Measurements from ENCODE around the gene TAX1BP3.
A peak's percentile ranks its signal among the peaks of the same experiment; 100 is the strongest.
"Not testable (repeated sequence)": the region's sequence is repeated elsewhere in the genome, so short reads cannot be mapped to it uniquely, and the experiment has no call there.

TAX1BP3 gene, protein sequence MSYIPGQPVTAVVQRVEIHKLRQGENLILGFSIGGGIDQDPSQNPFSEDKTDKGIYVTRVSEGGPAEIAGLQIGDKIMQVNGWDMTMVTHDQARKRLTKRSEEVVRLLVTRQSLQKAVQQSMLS

DNA sequence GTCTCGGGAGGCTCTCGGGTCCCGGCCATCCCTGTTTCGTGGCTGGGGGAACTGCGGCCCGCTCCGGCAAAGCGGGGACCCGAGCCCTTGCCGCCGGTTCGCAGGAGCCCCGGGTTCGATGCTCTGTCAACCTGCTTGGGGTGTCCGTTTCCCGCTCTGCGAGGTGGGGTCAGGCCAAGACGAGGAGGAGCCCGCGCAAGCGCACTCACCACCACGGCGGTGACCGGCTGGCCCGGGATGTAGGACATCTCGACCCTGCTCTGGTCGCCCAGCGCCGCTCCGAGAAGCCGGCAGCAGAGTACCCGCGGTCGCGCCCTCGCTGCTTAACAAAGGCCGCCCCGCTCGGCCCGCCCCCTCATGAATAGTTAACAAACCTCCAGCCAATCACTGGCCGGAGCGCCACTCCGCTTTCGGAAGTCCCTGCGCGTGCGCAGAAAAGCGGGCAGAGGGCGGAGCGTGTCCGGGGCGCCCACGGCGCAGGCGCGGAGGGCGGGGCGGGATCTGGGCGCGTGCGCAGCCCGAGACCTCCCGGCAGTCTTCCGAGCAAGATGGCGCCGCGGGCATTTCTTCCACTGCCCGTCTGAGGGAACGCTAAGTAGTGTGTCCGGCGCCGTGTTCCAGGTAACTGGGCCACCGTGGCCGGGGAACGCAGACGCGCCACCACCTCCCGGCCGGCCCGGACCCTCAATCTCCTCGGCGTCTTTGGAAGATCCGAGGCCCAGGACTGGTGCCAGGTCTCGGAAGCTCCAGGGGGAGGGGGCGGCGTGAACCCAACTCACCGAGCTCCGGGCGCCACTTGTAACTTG, at the start of gene TAX1BP3, which contains the start of gene EMC6:
TAX1BP3 (minus strand) TSS at position 300 of the 806 bp plus-strand sequence; CDS start at position 248, 52 bp downstream.
EMC6 (plus strand) TSS at position 534 of the 806 bp plus-strand sequence. CDS start 335 bp downstream, outside the sequence.
- FAIRE-seq, result peak; percentile 96

DNA sequence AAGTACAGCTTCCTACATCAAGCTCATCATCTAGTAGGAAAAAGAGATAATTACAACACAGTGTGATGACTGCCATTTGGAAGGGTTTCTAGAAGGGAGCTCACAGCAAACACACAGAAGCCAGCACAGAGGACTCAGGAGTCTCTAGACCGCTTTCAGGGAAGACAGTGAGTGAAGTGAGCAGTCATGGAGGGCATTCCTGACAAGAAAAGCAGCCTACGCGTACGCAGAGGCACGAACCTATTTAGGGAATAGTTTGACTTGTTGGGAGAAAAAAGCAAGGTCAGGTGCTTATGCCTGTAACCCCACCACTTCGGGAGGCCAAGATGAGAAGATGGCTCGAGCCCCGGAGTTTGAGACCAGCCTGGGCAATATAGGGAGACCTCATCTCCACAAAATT, 46.9 kb upstream of the TAX1BP3 start:
- FAIRE-seq, result no peak

DNA sequence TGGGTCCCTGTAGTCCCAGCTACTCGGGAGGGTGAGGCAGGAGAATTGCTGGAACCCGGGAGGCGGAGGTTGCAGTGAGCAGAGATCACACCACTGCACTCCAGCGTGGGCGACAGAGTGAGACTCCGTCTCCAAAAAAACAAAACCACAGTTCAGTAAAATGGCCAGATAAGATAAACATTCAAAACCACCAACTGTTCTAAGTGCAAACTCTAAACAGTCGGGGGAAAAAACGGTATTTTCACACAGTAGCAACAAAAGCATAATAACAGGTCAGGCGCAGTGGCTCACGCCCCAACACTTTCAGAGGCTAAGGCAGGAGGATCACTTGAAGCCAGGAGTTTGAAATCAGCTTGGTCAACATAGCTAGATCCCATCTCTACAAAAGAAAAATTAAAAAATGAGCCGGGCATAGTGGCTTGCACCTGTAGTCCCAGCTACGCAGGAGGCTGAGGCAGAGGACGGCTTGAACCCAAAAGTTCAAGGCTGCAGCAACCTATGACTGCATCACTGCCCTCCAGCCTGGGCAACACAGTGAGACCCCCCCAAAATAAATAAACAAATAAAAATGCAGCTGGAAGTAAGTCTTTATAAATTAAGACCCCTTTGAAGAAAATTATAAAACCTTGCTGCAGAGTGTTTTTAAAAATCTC, 44.6 kb upstream of the TAX1BP3 start:
- no peak for FAIRE-seq

GRCh38 chr17:3710951-3711383, 42.6 kb upstream of the TAX1BP3 start:
- FAIRE-seq, result no peak

DNA sequence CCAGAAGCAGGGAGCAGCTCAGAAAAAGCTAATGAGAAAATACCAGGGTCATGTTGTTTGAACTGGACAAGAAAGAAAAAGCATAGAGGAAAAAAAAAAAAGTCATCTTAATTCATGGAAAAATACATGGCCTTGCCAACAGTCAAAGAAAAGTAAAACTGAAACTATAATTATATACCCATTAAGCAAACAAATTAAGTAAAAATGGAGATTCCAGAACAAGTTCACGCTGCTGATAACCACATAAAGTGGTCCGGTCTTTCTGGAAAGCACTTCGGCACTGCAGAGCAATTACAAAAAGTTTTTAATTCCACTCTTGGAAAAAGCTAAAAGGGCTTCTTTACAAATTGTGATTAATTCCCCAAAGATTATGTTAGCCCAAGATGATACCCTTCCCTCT, 40.0 kb upstream of the TAX1BP3 start:
- FAIRE-seq, result no peak

DNA sequence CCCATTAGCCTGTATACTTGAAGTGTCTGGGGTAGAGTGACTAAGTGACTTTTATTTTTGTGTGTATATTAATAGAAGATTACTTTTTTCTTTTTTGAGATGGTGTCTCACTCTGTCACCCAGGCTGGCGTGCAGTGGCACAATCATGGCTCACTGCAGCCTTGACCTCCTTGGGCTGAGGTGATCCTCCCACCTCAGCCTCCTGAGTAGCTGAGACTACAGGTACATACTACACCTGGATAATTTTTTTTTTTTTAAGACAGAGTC, 37.3 kb upstream of the TAX1BP3 start:
- FAIRE-seq, result not testable (repeated sequence)

- no peak for FAIRE-seq
Observed at GRCh38 chr17:3704931-3705717, 36.7 kb upstream of the TAX1BP3 start.

DNA sequence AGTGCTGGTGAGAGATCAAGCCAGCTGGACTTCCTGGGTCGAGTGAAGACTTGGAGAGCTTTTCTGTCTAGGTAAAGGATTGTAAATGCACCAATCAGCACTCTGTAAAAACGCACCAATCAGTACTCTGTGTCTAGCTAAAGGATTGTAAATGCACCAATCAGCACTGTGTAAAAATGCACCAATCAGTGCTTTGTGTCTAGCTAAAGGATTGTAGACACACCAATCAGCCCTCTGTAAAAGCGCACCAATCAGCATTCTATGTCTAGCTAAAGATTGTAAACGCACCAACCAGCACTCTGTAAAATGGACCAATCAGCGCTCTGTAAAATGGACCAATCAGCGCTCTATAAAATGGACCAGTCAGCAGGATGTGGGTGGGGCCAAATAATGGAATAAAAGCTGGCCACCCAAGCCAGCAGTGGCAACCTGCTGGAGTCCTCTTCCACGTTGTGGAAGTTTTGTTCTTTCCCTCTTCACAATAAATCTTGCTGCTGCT, 33.7 kb upstream of the TAX1BP3 start:
- FAIRE-seq, result not testable (repeated sequence)

- no peak for FAIRE-seq
Observed at GRCh38 chr17:3699951-3700350, 31.6 kb upstream of the TAX1BP3 start.

DNA sequence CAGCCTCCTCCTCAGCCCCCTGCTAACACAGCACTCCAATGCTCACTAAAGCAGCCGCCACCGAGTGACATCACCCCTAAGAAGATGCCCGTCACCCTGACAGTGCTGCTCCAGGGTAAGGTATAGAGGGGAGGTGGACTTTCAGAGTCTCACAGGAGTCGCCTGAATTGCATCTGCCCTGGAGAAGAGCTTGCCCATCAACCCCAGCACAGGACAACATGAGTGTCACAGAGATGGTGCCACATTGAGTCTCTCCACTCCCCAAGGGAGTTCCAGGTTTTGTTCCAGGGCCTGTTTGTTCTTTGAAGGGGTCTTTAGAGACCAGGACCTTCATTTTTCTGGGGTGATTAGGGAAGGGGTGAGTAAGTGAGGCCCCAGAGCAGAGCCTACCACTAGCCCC, 29.8 kb upstream of the TAX1BP3 start:
- no peak for FAIRE-seq

- no peak for FAIRE-seq
Observed at GRCh38 chr17:3697103-3697476, 28.7 kb upstream of the TAX1BP3 start.

DNA sequence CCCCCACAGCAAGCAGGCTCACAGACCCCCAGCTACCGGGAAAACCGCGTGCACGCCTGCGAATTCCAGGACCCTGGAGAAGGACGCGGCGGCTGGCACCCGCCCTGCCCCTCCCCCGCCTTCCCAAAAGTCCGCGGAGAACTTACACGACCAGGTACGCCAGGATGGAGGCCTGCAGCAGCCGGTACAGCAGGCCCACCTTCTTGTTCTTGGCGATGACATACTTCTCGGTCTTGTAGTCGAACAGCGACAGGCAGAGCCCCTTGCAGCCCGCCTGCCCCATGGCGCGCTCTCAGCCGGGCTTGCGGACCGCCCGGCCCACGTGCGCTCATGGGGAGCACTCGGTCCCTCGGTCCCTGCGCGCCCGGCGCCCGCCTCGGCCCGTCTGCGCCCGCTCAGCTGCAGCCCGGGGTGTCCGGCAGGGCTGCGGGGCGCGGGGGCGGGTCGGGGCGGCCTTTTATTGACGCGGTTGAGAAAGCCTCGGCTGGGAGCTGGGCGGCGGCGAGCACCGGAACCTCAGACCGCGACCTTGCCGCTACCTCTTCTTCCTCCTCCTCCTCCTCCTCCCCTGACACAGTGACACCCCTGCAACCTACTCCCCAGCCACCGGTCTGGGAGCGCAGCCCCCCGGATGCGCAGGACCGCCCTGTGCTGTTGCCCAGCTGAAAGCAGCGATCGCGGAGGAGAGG, 27.5 kb upstream of the TAX1BP3 start, which contains the start of gene P2RX5:
P2RX5 (minus strand) TSS at position 433 of the 689 bp plus-strand sequence; CDS start at position 283, 150 bp downstream.
- no peak for FAIRE-seq

DNA sequence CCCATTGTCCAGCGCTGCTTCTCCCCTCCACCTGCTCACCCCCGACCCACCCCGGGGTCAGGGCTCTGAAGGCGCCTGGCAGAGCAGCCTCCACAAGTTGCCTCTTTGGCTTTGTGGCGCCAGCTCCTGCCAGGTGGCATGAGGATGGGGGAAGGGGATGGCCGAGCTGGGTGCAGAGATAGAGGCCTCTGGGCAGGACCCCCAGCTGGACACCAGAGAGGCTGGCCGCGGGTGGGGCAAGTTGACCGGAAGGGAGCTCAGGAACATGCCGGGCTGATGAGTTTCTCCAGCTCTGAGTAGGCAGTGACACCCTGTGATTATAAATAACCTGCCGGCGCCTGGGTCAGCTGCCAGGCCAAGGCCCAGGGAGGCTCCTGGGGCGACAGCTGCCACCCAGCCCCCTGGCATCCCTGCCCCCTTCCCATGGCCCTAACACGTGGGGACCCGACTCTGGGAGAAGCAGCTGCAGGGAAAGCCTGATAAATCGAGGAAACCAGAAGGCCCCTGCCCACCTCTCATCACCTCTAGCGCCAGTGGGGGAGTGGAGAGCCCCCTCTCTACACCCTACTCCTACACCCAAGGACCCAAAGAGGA, 26.8 kb upstream of the TAX1BP3 start:
- FAIRE-seq, result no peak

GRCh38 chr17:3693829-3694231, 25.5 kb upstream of the TAX1BP3 start:
- FAIRE-seq, result no peak

DNA sequence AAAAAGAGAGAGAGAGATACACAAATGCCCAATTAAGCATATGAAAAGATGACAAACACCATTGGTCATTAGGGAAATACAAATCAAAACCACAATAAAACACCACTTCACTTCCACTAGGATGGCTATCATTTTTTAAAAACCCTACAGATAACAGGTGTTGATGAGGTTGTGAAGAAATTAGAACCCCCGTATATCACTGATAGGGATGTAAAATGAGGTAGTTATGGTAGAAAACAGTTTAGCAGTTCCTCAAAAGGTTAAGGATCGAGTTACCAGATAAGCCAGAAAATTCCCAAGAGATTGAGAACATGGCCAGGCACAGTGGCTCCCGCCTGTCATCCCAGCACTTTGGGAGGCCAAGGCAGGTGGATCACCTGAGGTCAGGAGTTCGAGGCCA, 24.8 kb upstream of the TAX1BP3 start:
- no peak for FAIRE-seq

- FAIRE-seq, result no peak
Observed at GRCh38 chr17:3692346-3692745, 24.0 kb upstream of the TAX1BP3 start.

DNA sequence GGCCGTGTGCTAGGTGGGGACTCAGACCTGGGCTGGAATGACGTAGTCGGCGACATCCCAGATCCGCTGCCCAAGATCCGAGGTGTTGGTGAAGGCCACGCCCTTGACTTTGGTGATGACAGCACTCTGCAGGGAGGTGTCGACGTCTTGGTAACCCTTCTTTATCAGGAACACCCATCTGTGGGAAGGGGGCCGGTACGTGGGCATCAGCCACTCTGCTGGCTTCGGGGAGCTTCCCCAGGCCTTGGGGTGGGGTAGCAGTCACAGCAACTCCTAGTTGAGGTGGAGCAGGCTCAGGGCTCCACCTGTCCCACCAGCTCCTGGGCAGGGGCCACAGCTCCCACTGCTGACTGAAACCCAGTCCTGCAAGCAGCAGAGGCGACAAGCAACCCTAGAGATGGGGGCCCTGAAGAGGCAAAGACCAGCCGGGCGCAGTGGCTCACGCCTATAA, 23.3 kb upstream of the TAX1BP3 start:
- FAIRE-seq, result no peak

DNA sequence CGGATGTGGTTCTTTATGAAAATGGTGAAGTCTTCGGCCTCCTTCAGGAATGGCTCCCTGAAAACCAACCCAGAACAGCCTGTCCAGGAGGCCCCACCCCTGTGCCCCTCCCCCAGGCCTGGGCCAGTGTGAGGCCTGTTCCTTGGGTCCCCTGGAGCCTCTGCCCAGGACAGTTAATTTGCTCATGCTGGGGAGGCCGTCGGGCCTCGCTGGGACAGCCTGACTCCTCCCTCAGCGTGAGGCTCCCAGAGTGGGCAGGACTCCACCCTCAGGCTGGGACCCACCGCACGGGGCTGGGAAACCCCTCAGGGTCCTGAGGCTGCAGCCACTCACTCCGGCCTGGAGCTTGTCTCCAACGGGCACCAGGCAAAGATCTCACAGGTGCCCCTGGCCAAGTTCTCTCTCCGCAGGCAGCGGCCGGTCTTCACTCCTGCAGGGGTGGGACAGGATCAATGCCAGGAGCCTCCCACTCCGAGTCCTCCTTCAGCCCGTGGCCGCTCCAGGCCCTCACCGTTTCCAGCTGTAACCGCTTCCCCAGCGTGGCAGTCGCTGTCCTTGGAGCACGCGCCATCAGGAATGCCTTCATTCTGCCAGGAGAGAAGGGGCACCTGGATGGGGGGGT, 21.8 kb upstream of the TAX1BP3 start:
- no peak for FAIRE-seq

DNA sequence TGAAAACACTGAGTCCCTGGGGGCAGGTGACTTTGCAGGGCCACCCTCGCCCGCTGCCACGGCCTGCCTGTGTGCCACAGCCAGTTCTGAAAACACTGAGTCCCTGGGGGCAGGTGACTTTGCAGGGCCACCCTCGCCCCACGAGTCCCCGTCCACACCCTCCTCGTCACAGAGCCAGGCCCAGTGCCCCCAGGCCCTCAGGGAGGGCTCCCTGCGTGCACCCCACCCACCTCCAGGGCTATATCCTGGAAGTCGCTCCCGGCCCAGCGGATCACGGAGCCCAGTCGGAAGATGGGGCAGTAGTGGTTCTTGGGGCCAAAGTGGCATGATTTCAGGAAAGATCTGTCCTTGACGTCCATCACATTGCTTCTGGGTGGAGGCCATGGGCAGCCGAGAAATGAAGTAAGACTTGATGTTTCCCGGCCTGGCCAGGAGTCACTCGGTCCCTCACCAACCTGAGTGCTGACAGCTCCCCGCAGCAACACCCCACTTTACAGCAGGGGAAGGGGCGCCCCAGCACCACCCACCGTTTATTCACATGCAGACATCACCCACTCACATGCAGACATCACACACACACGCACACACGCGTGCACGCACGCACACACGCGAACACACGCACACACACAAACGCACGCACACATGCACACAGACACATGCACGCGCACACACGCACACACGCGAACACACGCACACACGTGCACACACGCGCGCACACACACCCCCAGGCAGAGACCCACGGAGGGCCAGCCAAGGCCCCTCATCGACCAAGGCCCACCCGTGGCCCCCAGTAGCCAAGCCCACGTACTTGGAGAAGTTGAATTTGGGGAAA, 21.1 kb upstream of the TAX1BP3 start:
- no peak for FAIRE-seq

DNA sequence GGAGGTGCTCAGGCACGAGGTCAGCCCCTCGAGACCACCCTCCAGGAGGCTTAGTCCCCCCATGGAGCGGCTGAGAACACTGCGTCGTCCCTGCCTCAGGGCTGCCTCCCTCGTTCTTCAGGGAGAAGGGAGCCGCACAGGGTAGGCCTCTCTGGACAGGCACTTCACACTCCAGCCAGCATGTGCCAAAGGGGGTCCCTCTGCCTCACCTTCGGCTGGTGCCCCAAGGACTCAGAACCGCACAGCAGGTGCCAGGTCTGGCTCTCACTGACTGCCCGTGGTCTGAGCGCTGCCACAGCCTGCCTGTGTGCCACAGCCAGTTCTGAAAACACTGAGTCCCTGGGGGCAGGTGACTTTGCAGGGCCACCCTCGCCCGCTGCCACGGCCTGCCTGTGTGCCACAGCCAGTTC, 20.5 kb upstream of the TAX1BP3 start:
- FAIRE-seq, result no peak
